Nephron progenitor cell (in vitro differentiated cells): ENCODE measurements around the gene COL4A2.
A peak's percentile ranks its signal among the peaks of the same experiment; 100 is the strongest.

Experiments
- DNase-seq: peaks from one replicate; pipeline ENCODE4 v3.0.0; 2021
- H3K27ac Mint-ChIP-seq: 2 replicates; pipeline ENCODE4 v1.8.0; 2021; ENCODE audit warnings: mild to moderate bottlenecking, moderate library complexity, mixed read lengths
- H3K27me3 Mint-ChIP-seq: 2 replicates; pipeline ENCODE4 v1.8.0; 2021; ENCODE audit warnings: mild to moderate bottlenecking, low read depth, mixed read lengths; ENCODE audit not compliant: poor library complexity
- H3K36me3 Mint-ChIP-seq: 2 replicates; pipeline ENCODE4 v1.8.0; 2021; ENCODE audit warnings: low read depth, mixed read lengths
- H3K4me1 Mint-ChIP-seq: 2 replicates; pipeline ENCODE4 v1.8.0; 2021; ENCODE audit warnings: mixed read lengths
- H3K4me3 Mint-ChIP-seq: 2 replicates; pipeline ENCODE4 v1.8.0; 2021; ENCODE audit warnings: mild to moderate bottlenecking, moderate library complexity, mixed read lengths
- H3K9me3 Mint-ChIP-seq: 2 replicates; pipeline ENCODE4 v1.8.0; 2021; ENCODE audit warnings: mild to moderate bottlenecking, moderate library complexity, mixed read lengths
- CTCF ChIP-seq: fragments of 200-600 bp; sonication (generic); IDR thresholded peaks from 2 replicates; pipeline ENCODE4 v1.5.0; 2021; ENCODE audit warnings: antibody characterized with exemption

The COL4A2 gene

DNA sequence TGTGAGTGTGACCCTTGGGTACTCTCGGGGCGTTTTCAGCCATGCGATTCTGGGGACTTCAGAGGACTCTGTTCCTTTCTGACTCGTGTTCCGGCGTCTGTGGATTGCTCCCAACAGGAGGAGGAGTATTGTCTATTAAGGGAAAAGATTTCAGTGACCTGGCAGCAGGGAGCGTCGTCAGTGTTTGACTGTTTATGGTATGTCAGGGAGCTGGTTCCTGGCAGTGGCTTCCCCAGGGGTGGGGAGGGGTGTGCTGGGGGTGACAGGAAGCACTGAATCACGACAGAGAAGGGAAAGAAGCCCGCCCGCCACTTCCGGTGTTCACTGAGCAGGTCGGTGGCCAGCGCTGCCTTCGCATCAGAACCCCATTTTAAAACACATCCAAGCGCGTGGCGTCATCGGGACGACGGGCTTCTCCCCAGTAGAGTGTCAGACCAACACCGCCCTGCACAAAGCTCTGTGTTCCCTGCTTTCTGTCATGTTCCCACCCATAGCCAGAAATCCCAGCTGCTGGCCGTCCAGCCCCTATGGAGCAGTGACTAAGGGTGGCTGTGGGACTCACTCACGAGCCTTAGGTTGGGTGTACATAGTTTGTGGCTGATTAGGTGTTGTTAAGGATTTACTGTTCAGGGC, 33.8 kb downstream of the COL4A2 start:
- no peak for TF ChIP-seq CTCF
- Mint-ChIP-seq H3K9me3 (peaks cover 7% of the 10 kb centered on the region), H3K4me1 (peaks cover 66% of the 10 kb centered on the region), H3K27me3 (no peaks in the 10 kb centered on the region), H3K36me3 (peaks cover 26% of the 10 kb centered on the region), H3K27ac (peak overlapping the region; percentile 99), H3K4me3 (peak overlapping the region; percentile 11)
- DNase-seq: peak; percentile 51

DNA sequence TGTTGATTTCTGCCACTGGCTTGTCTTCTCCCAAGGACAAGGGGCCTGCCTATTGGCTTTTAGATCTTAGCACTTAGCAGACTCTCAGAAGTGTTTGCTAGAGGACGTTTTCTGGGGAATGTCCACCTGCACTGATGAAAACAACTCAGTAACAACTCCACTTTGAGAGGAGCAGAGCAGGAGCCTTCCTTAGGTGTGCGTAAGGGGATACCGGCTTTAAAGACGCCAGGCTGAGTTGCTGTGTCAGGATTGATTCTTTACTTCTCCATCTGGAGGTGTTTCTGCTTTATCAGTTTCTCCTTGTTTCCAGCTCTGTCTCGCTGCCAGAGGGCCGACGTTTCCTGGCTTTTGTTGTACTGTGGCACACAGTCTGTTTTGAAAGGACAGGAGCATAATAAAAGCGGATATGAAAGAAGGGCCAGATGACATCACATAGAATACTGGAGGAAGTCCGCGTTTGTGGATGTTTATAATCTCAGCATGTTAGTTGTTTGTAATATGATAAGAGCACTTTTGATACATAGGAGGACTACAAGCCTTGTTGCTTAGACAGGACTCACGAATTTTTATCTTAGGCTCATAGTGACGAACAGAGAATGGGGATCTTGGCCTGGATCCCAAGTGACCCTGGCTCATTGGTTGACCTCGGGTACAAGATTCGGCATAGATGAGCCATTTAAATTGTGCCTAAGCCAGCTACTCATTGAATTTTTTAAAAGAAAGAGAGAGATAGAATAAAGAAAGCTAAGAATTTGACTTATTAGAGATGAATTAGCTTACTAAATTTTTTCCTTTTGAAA, 34.6 kb downstream of the COL4A2 start:
- H3K4me3 Mint-ChIP-seq: no peak overlapping the region
- no peak for DNase-seq
- H3K9me3 Mint-ChIP-seq: peaks cover 7% of the 10 kb centered on the region
- H3K4me1 Mint-ChIP-seq: peaks cover 60% of the 10 kb centered on the region
- H3K36me3 Mint-ChIP-seq: peaks cover 22% of the 10 kb centered on the region
- peak overlapping the region; percentile 99 for H3K27ac Mint-ChIP-seq
- H3K27me3 Mint-ChIP-seq: no peaks in the 10 kb centered on the region
- no peak for TF ChIP-seq CTCF

- Mint-ChIP-seq H3K9me3 (peaks cover 7% of the 10 kb centered on the region), H3K4me3 (no peak overlapping the region), H3K27me3 (no peaks in the 10 kb centered on the region), H3K4me1 (peaks cover 57% of the 10 kb centered on the region), H3K36me3 (peaks cover 22% of the 10 kb centered on the region), H3K27ac (no peak overlapping the region)
- DNase-seq: no peak
- TF ChIP-seq CTCF: no peak
Measured at GRCh38 chr13:110342474-110342873, 35.4 kb downstream of the COL4A2 start.

- Mint-ChIP-seq H3K36me3 (peaks cover 22% of the 10 kb centered on the region), H3K4me3 (no peak overlapping the region), H3K27ac (no peak overlapping the region), H3K9me3 (peaks cover 7% of the 10 kb centered on the region), H3K27me3 (no peaks in the 10 kb centered on the region), H3K4me1 (peaks cover 56% of the 10 kb centered on the region)
- DNase-seq: no peak
- no peak for TF ChIP-seq CTCF
Measured at GRCh38 chr13:110343241-110343865, 36.3 kb downstream of the COL4A2 start.

GRCh38 chr13:110344320-110344719, 37.2 kb downstream of the COL4A2 start:
- no peak overlapping the region for H3K4me3 Mint-ChIP-seq
- no peaks in the 10 kb centered on the region for H3K27me3 Mint-ChIP-seq

More at GRCh38 chr13:110344320-110344719, 37.2 kb downstream of the COL4A2 start:
- DNase-seq: no peak
- H3K36me3 Mint-ChIP-seq: peaks cover 25% of the 10 kb centered on the region
- peaks cover 46% of the 10 kb centered on the region for H3K4me1 Mint-ChIP-seq
- no peak for TF ChIP-seq CTCF
- H3K9me3 Mint-ChIP-seq: peaks cover 7% of the 10 kb centered on the region
- no peak overlapping the region for H3K27ac Mint-ChIP-seq
